Caco-2 (cell line): ENCODE data around the gene ADH6. TPM values are rescaled to one million over a fixed set of nuclear protein-coding genes. Genes with fewer than 3 reads are reported as not detected.

Experiments
- total RNA-seq: library from RNA; stranded (reverse); gene quantifications from 2 replicates; pipeline ENCODE4 v1.2.3, GENCODE V29; 2022

Gene ADH6
- total RNA-seq, 1 experiment from 2014 or later, result 9.1 TPM

Other genes with a start within 250 kb of the ADH6 start
- gene METAP1, start 223.5 kb downstream of the ADH6 start, total RNA-seq, result 75.2 and 83.0 TPM in 2 replicates
- gene ADH5, start 130.5 kb downstream of the ADH6 start, total RNA-seq, result 144 and 161 TPM in 2 replicates
- gene ADH4, start 74.9 kb downstream of the ADH6 start, total RNA-seq, result 2.2 and 2.5 TPM in 2 replicates
- not detected in 2 replicates for gene ADH1A, start 71.7 kb upstream of the ADH6 start, total RNA-seq
- gene ADH1B, start 102.2 kb upstream of the ADH6 start, total RNA-seq, result 0.30 TPM in 1 of 2 replicates, not detected in the other
- 0.23 and 0.63 TPM in 2 replicates for gene ADH1C, start 133.5 kb upstream of the ADH6 start, total RNA-seq
- gene ADH7, start 216.1 kb upstream of the ADH6 start, total RNA-seq, result not detected in 2 replicates